Prostate gland (tissue), 2 donors: ENCODE data around the gene HADH.

Experiments
- POLR2A ChIP-seq: fragments of 450-650 bp; IDR thresholded peaks from one replicate; pipeline ENCODE4 v1.6.1; 2016; ENCODE audit warnings: antibody characterized with exemption, mild to moderate bottlenecking
- POLR2AphosphoS5 ChIP-seq: sonication (generic); formaldehyde crosslinking; IDR thresholded peaks from one replicate; pipeline ENCODE4 v1.6.1; 2017; ENCODE audit warnings: antibody characterized with exemption
- TF ChIP-seq, protein P1 (sequence below), 4 experiments: fragments of 200-600 bp in 2 of 4; fragments of 450-650 bp in 2 of 4; sonication (generic) in 2 of 4; IDR thresholded peaks; 1 replicate in 3 of 4; 2 replicates in 1 of 4; pipeline ENCODE4 v1.5.1; 2016 to 2019; ENCODE audit warnings: antibody characterized with exemption in 4 of 4, mild to moderate bottlenecking in 2 of 4, moderate library complexity in 2 of 4

DNA sequence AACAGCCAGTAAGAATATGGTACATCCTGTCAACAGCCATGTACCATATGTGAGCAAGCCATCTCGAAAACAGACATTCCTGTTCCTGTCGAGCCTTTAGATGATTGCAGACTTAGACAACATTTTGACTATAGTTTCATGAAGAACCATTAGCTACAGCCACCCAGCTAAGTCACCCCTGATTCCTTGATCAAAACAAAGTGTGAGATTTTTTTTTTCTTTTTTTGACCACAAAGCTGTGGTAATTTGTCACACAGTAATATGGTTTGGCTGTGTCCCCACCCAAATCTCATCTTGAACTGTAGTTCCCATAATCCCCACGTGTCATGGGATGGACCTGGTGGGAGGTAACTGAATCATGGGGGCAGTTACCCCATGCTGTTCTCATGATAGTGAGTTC lies 15.2 kb upstream of the HADH start:
- TF ChIP-seq, protein P1, sequence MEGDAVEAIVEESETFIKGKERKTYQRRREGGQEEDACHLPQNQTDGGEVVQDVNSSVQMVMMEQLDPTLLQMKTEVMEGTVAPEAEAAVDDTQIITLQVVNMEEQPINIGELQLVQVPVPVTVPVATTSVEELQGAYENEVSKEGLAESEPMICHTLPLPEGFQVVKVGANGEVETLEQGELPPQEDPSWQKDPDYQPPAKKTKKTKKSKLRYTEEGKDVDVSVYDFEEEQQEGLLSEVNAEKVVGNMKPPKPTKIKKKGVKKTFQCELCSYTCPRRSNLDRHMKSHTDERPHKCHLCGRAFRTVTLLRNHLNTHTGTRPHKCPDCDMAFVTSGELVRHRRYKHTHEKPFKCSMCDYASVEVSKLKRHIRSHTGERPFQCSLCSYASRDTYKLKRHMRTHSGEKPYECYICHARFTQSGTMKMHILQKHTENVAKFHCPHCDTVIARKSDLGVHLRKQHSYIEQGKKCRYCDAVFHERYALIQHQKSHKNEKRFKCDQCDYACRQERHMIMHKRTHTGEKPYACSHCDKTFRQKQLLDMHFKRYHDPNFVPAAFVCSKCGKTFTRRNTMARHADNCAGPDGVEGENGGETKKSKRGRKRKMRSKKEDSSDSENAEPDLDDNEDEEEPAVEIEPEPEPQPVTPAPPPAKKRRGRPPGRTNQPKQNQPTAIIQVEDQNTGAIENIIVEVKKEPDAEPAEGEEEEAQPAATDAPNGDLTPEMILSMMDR (IDR thresholded peaks at IDR 0.05) = no peak
- TF ChIP-seq POLR2A (no peak), POLR2AphosphoS5 (no peak)
